Sigmoid colon (tissue), 4 donors: ENCODE results near the gene ACADS.

Source experiments
- CTCF ChIP-seq, 4 experiments: fragments of 450-650 bp in 3 of 4; fragments of 200-600 bp in 1 of 4; IDR thresholded peaks; one replicate each; pipeline ENCODE4 v1.5.1; 2016 to 2019; ENCODE audit warnings: antibody characterized with exemption in 4 of 4, mild to moderate bottlenecking in 3 of 4, moderate library complexity in 2 of 4
- EP300 ChIP-seq, 4 donors: sonication (generic); formaldehyde crosslinking; IDR thresholded peaks; one replicate each; pipeline ENCODE4 v1.6.1; 2017; ENCODE audit warnings: antibody characterized with exemption in 4 of 4
- POLR2A ChIP-seq, 2 donors: fragments of 450-650 bp; IDR thresholded peaks; one replicate each; pipeline ENCODE4 v1.6.1; 2016; ENCODE audit warnings: antibody characterized with exemption in 2 of 2, mild to moderate bottlenecking in 2 of 2, moderate library complexity in 2 of 2
- POLR2AphosphoS5 ChIP-seq, 4 donors: sonication (generic); formaldehyde crosslinking; IDR thresholded peaks; one replicate each; pipeline ENCODE4 v1.6.1; 2017; ENCODE audit warnings: antibody characterized with exemption in 4 of 4

GRCh38 chr12:120708651-120709050, 17.0 kb upstream of the ACADS start:
- TF ChIP-seq CTCF (IDR thresholded peaks at IDR 0.05): no peak
- TF ChIP-seq POLR2AphosphoS5 (IDR thresholded peaks at IDR 0.05): no peak
- no peak for TF ChIP-seq EP300 (IDR thresholded peaks at IDR 0.05)
- no peak for TF ChIP-seq POLR2A (IDR thresholded peaks at IDR 0.05)
